ENCODE data around the gene RBMS3. TPM values are rescaled to one million over a fixed set of nuclear protein-coding genes. Genes with fewer than 3 reads are reported as not detected.
A peak's percentile ranks its signal among the peaks of the same experiment; 100 is the strongest.

Gene RBMS3
- total and polyA plus RNA-seq, 2 experiments from 2014 or later: 3.2 to 7.4 TPM

GRCh38 chr3:29331456-29332194 lies 50.8 kb downstream of the RBMS3 start:
- no peak overlapping the region for H3K4me3 ChIP-seq
- no peaks in the 10 kb centered on the region for H3K9me3 Mint-ChIP-seq
- TF ChIP-seq EZH2 (IDR thresholded peaks at IDR 0.05; ENCODE audit: low read depth, unreplicated experiment) (no peak), CTCF (conservative IDR thresholded peaks at IDR 0.05; ENCODE audit: low read depth in 2 of 2) (no peak), STAT1 (IDR thresholded peaks at IDR 0.05; ENCODE audit: unreplicated experiment) (no peak), CREB1 (CRISPR knock-in tag; IDR thresholded peaks at IDR 0.05; ENCODE audit: low read depth) (no peak), NANOG (IDR thresholded peaks at IDR 0.05; ENCODE audit: borderline replicate concordance) (no peak), REST (IDR thresholded peaks at IDR 0.05; ENCODE audit: unreplicated experiment) (no peak), EZH2phosphoT487 (IDR thresholded peaks at IDR 0.05; ENCODE audit: unreplicated experiment) (no peak), ETS1 (IDR thresholded peaks at IDR 0.05) (no peak), POLR2AphosphoS5 (IDR thresholded peaks at IDR 0.05; ENCODE audit: low read depth) (no peak), ZNF331 (CRISPR knock-in tag; IDR thresholded peaks at IDR 0.05; ENCODE audit: low read depth) (no peak), ZNF462 (CRISPR knock-in tag; IDR thresholded peaks at IDR 0.05) (no peak), ZNF114 (CRISPR knock-in tag; IDR thresholded peaks at IDR 0.05) (no peak), JUNB (IDR thresholded peaks at IDR 0.05; ENCODE audit: unreplicated experiment) (no peak)
- H3K4me2 ChIP-seq: no peak overlapping the region
- no peaks in the 10 kb centered on the region for H3K79me2 ChIP-seq (replicated peaks; ENCODE audit: insufficient read depth)
- H3K27me3 ChIP-seq (ENCODE audit: insufficient read depth): no peaks in the 10 kb centered on the region
- no peak overlapping the region for H3K4me3 Mint-ChIP-seq
- no peaks in the 10 kb centered on the region for H3F3A ChIP-seq (replicated peaks; ENCODE audit: low read depth)
- no peaks in the 10 kb centered on the region for H3K9me2 ChIP-seq (ENCODE audit: insufficient read depth)
- H3K4me1 ChIP-seq (ENCODE audit: insufficient read depth): peaks cover 24% of the 10 kb centered on the region
- no peaks in the 10 kb centered on the region for H4K20me1 ChIP-seq (replicated peaks; ENCODE audit: insufficient read depth)
- DNase-seq (ENCODE audit: low spot score): no peak
- peaks cover 40% of the 10 kb centered on the region for H3K4me1 Mint-ChIP-seq
- H2AFZ ChIP-seq: peak overlapping the region; percentile 4; the same call in 1 of the 2 replicates
- no peak for ATAC-seq
- peak overlapping the region; percentile 1; the same call in 1 of the 2 replicates for H3K27ac Mint-ChIP-seq
- peaks cover 3% of the 10 kb centered on the region for H3K27me3 Mint-ChIP-seq (ENCODE audit: insufficient read depth, low read depth, poor library complexity)
- no peak overlapping the region for H3K27ac ChIP-seq (ENCODE audit: low read depth)
- H3K36me3 ChIP-seq (ENCODE audit: insufficient read depth): no peaks in the 10 kb centered on the region
- H3K36me3 Mint-ChIP-seq (ENCODE audit: low read depth): no peaks in the 10 kb centered on the region
